Spleen (tissue), 7 donors: Measurements from ENCODE around the gene VAC14.
"Not testable (repeated sequence)": the region's sequence is repeated elsewhere in the genome, so short reads cannot be mapped to it uniquely, and the experiment has no call there.

Experiments
- POLR2A ChIP-seq, 3 donors: fragments of 450-650 bp; IDR thresholded peaks; one replicate each; pipeline ENCODE4 v1.5.1; 2017; ENCODE audit warnings: antibody characterized with exemption in 3 of 3, mild to moderate bottlenecking in 1 of 3
- TF ChIP-seq, protein P1 (sequence below), 11 experiments: fragments of 200-600 bp in 7 of 11; fragments of 450-650 bp in 4 of 11; sonication (generic) in 4 of 11; IDR thresholded peaks in 8 of 11; conservative IDR thresholded peaks in 3 of 11; 1 replicate in 7 of 11; 2 replicates in 4 of 11; pipeline versions ENCODE4 v1.4.0 to v1.8.0; 2016 to 2021; ENCODE audit warnings: antibody characterized with exemption in 11 of 11, inconsistent platforms in 4 of 11, mild to moderate bottlenecking in 1 of 11
- donor health status: DM: no; HTN: no; CAD: no; lungs with moderate emphysema.
- donor health status: DM: no; HTN: no; CAD: no.
- donor health status: DM: no; HTN: no; CAD: no.

GRCh38 chr16:70670938-70671337 is 130.0 kb downstream of the VAC14 start:
- TF ChIP-seq, protein P1, sequence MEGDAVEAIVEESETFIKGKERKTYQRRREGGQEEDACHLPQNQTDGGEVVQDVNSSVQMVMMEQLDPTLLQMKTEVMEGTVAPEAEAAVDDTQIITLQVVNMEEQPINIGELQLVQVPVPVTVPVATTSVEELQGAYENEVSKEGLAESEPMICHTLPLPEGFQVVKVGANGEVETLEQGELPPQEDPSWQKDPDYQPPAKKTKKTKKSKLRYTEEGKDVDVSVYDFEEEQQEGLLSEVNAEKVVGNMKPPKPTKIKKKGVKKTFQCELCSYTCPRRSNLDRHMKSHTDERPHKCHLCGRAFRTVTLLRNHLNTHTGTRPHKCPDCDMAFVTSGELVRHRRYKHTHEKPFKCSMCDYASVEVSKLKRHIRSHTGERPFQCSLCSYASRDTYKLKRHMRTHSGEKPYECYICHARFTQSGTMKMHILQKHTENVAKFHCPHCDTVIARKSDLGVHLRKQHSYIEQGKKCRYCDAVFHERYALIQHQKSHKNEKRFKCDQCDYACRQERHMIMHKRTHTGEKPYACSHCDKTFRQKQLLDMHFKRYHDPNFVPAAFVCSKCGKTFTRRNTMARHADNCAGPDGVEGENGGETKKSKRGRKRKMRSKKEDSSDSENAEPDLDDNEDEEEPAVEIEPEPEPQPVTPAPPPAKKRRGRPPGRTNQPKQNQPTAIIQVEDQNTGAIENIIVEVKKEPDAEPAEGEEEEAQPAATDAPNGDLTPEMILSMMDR (IDR thresholded peaks at IDR 0.05 in 8 of 11, conservative IDR thresholded peaks at IDR 0.05 in 3 of 11): not testable (repeated sequence)
- TF ChIP-seq POLR2A (IDR thresholded peaks at IDR 0.05): not testable (repeated sequence)
